Measurements from ENCODE around the gene ASB8. TPM values are rescaled to one million over a fixed set of nuclear protein-coding genes. Genes with fewer than 3 reads are reported as not detected.

The ASB8 gene
- total RNA-seq, 6 experiments from 2014 or later: 17.7 to 29.3 (median 21.6) TPM

GRCh38 chr12:48192861-48193260 is 35.5 kb upstream of the ASB8 start:
- H3K9me3 ChIP-seq: no peaks in the 10 kb centered on the region
- 77% methylated on average over 1 of the region's 1 CpG for WGBS (ENCODE audit: insufficient coverage, low coverage, low lambda C conversion rate, missing lambda C conversion rate)
- no peak overlapping the region for H3K27ac ChIP-seq
- no peak for ATAC-seq
- no peak for DNase-seq
- H3K4me1 ChIP-seq: peaks cover 0 to 6% (median 2%) of the 10 kb centered on the region in 4 donors
- no peak overlapping the region for H3K4me3 ChIP-seq
- no peaks in the 10 kb centered on the region for H3K36me3 ChIP-seq
- intact Hi-C loops (cut with DNase I): no loop called here
- H3K27me3 ChIP-seq: no peaks in the 10 kb centered on the region
- TF ChIP-seq POLR2A (IDR thresholded peaks at IDR 0.05): no peak
- TF ChIP-seq CTCF (IDR thresholded peaks at IDR 0.05): no peak

GRCh38 chr12:48191096-48191495 is 33.8 kb upstream of the ASB8 start:
- ATAC-seq (no peak), DNase-seq (no peak)
- intact Hi-C loops (cut with DNase I): no loop called here
- Histone ChIP-seq H3K27ac (no peak overlapping the region), H3K9me3 (no peaks in the 10 kb centered on the region), H3K4me1 (no peaks in the 10 kb centered on the region), H3K27me3 (no peaks in the 10 kb centered on the region), H3K4me3 (no peak overlapping the region), H3K36me3 (no peaks in the 10 kb centered on the region)
- TF ChIP-seq POLR2A (IDR thresholded peaks at IDR 0.05): no peak
- TF ChIP-seq CTCF (IDR thresholded peaks at IDR 0.05): no peak

- DNase-seq (peak in 1 of 3 donors; percentile 55), ATAC-seq (peak; percentile 87 to 92 (median 90))
- Histone ChIP-seq H3K4me1 (no peaks in the 10 kb centered on the region), H3K36me3 (no peaks in the 10 kb centered on the region), H3K27me3 (peaks cover 0 to under 1% of the 10 kb centered on the region in 2 donors), H3K27ac (no peak overlapping the region), H3K4me3 (no peak overlapping the region), H3K9me3 (no peaks in the 10 kb centered on the region)
- intact Hi-C loops (cut with DNase I): no loop called here
- no peak for TF ChIP-seq POLR2A (IDR thresholded peaks at IDR 0.05)
- TF ChIP-seq CTCF (IDR thresholded peaks at IDR 0.05): peak; percentile 70 to 89 (median 88)
- 38% methylated on average over 6 of the region's 6 CpGs for WGBS (ENCODE audit: insufficient coverage, low coverage, low lambda C conversion rate, missing lambda C conversion rate)
Observed at GRCh38 chr12:48189331-48190125, 32.2 kb upstream of the ASB8 start.

GRCh38 chr12:48187916-48188695 is 30.8 kb upstream of the ASB8 start:
- 70% methylated on average over 10 of the region's 10 CpGs for WGBS (ENCODE audit: insufficient coverage, low coverage, low lambda C conversion rate, missing lambda C conversion rate)
- DNase-seq (no peak), ATAC-seq (no peak)
- Histone ChIP-seq H3K27ac (no peak overlapping the region), H3K4me3 (no peak overlapping the region), H3K4me1 (peaks cover 0 to 5% (median 0%) of the 10 kb centered on the region in 4 donors), H3K36me3 (no peaks in the 10 kb centered on the region), H3K27me3 (peaks cover 0 to 12% of the 10 kb centered on the region in 2 donors), H3K9me3 (no peaks in the 10 kb centered on the region)
- intact Hi-C loops (cut with DNase I): no loop called here
- TF ChIP-seq CTCF (IDR thresholded peaks at IDR 0.05): no peak
- TF ChIP-seq POLR2A (IDR thresholded peaks at IDR 0.05): no peak

Data from right lobe of liver (tissue), 6 donors.